ENCODE data around the gene TRIOBP. TPM values are rescaled to one million over a fixed set of nuclear protein-coding genes. Genes with fewer than 3 reads are reported as not detected.

The TRIOBP gene
- total RNA-seq, 1 donor from 2014 or later = 108 TPM

- intact Hi-C loops (cut with DNase I) = no loop called here
- H3K27me3 ChIP-seq = no peaks in the 10 kb centered on the region
- H3K4me3 ChIP-seq = peak overlapping the region; percentile 46 to 85
- no peak for DNase-seq (ENCODE audit: extremely low spot score in 2 of 2)
- H3K36me3 ChIP-seq = peaks cover 0 to 6% of the 10 kb centered on the region in 2 donors
- H3K27ac ChIP-seq = no peak overlapping the region
- H3K4me1 ChIP-seq = peaks cover 45% of the 10 kb centered on the region
- no peaks in the 10 kb centered on the region for H3K9me3 ChIP-seq
- TF ChIP-seq POLR2A (IDR thresholded peaks at IDR 0.05) (no peak), CTCF (IDR thresholded peaks at IDR 0.05) (no peak), POLR2AphosphoS5 (IDR thresholded peaks at IDR 0.05; ENCODE audit: insufficient read depth in 1 of 2, low read depth in 1 of 2) (no peak)
These were observed 37.6 kb upstream of the TRIOBP start for GRCh38 chr22:37659066-37659896.

- intact Hi-C loops (cut with DNase I) = no loop called here
- H3K4me1 ChIP-seq = peaks cover 45% of the 10 kb centered on the region
- no peaks in the 10 kb centered on the region for H3K36me3 ChIP-seq
- peak overlapping the region; percentile 46 to 85 for H3K4me3 ChIP-seq
- no peak for DNase-seq (ENCODE audit: extremely low spot score in 2 of 2)
- no peak for TF ChIP-seq POLR2A (IDR thresholded peaks at IDR 0.05)
- TF ChIP-seq CTCF (IDR thresholded peaks at IDR 0.05) = no peak
- TF ChIP-seq POLR2AphosphoS5 (IDR thresholded peaks at IDR 0.05; ENCODE audit: insufficient read depth in 1 of 2, low read depth in 1 of 2) = no peak
- no peaks in the 10 kb centered on the region for H3K9me3 ChIP-seq
- peak overlapping the region; percentile 68 for H3K27ac ChIP-seq
- no peaks in the 10 kb centered on the region for H3K27me3 ChIP-seq
These were observed 36.7 kb upstream of the TRIOBP start for GRCh38 chr22:37659897-37660708.

- intact Hi-C loops (cut with DNase I) = no loop called here
- H3K9me3 ChIP-seq = no peaks in the 10 kb centered on the region
- no peak for DNase-seq (ENCODE audit: extremely low spot score in 2 of 2)
- H3K4me3 ChIP-seq = no peak overlapping the region
- peak overlapping the region; percentile 68 for H3K27ac ChIP-seq
- no peaks in the 10 kb centered on the region for H3K27me3 ChIP-seq
- peaks cover 45% of the 10 kb centered on the region for H3K4me1 ChIP-seq
- TF ChIP-seq POLR2AphosphoS5 (IDR thresholded peaks at IDR 0.05; ENCODE audit: insufficient read depth in 1 of 2, low read depth in 1 of 2) (no peak), POLR2A (IDR thresholded peaks at IDR 0.05) (no peak), CTCF (IDR thresholded peaks at IDR 0.05) (no peak)
- peaks cover 0 to 2% of the 10 kb centered on the region in 2 donors for H3K36me3 ChIP-seq
These were observed 36.2 kb upstream of the TRIOBP start for GRCh38 chr22:37660709-37661045.

- intact Hi-C loops (cut with DNase I) = no loop called here
- H3K9me3 ChIP-seq = no peaks in the 10 kb centered on the region
- H3K4me3 ChIP-seq = no peak overlapping the region
- peaks cover 0 to 8% of the 10 kb centered on the region in 2 donors for H3K36me3 ChIP-seq
- no peaks in the 10 kb centered on the region for H3K27me3 ChIP-seq
- no peak for DNase-seq (ENCODE audit: extremely low spot score in 2 of 2)
- peak overlapping the region; percentile 68 for H3K27ac ChIP-seq
- H3K4me1 ChIP-seq = peaks cover 45% of the 10 kb centered on the region
- TF ChIP-seq POLR2A (IDR thresholded peaks at IDR 0.05) = no peak
- peak in 1 of 3 experiments; percentile 34 for TF ChIP-seq CTCF (IDR thresholded peaks at IDR 0.05)
- TF ChIP-seq POLR2AphosphoS5 (IDR thresholded peaks at IDR 0.05; ENCODE audit: insufficient read depth in 1 of 2, low read depth in 1 of 2) = no peak
These were observed 35.5 kb upstream of the TRIOBP start for GRCh38 chr22:37661160-37661924.
